Measurements from ENCODE around the gene GABRG3.

The GABRG3 gene

DNA sequence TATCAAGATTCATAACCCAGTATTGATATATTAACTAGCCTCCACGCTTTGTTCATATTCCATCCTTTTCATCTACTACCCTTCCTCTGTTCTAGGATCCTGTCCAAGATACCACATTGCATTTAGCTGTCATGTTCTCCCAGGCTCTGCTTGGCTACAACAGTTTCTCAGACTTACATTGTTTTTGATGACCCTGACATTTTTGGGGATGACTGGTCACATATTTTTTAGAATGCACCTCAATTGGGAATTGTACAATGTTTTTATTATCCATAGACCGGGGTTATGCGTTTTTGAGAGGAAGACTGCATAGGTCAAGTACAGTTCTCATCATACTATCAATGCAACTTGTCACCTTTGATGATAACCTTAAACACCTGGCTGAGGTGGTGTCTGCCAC is 421.2 kb downstream of the GABRG3 start:
- H3K36me3 ChIP-seq (ENCODE audit: insufficient read depth), result no peaks in the 10 kb centered on the region
- no peak overlapping the region for H3K4me3 ChIP-seq (IDR thresholded peaks at IDR 0.05; ENCODE audit: insufficient read depth, low read depth, low read length)
- H3K9ac ChIP-seq, result no peak overlapping the region
- no peaks in the 10 kb centered on the region for H3K4me1 ChIP-seq (ENCODE audit: low read depth, poor library complexity, severe bottlenecking)
- no peak overlapping the region for H3K4me2 ChIP-seq
- TF ChIP-seq, protein P1, sequence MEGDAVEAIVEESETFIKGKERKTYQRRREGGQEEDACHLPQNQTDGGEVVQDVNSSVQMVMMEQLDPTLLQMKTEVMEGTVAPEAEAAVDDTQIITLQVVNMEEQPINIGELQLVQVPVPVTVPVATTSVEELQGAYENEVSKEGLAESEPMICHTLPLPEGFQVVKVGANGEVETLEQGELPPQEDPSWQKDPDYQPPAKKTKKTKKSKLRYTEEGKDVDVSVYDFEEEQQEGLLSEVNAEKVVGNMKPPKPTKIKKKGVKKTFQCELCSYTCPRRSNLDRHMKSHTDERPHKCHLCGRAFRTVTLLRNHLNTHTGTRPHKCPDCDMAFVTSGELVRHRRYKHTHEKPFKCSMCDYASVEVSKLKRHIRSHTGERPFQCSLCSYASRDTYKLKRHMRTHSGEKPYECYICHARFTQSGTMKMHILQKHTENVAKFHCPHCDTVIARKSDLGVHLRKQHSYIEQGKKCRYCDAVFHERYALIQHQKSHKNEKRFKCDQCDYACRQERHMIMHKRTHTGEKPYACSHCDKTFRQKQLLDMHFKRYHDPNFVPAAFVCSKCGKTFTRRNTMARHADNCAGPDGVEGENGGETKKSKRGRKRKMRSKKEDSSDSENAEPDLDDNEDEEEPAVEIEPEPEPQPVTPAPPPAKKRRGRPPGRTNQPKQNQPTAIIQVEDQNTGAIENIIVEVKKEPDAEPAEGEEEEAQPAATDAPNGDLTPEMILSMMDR (conservative IDR thresholded peaks at IDR 0.05; ENCODE audit: low read depth, low read length), result no peak
- H2AFZ ChIP-seq (ENCODE audit: low read depth), result no peak overlapping the region
- H3K27me3 ChIP-seq (ENCODE audit: insufficient read depth, low read depth), result no peaks in the 10 kb centered on the region
- no peaks in the 10 kb centered on the region for H4K20me1 ChIP-seq (ENCODE audit: insufficient read depth)
- H3K27ac ChIP-seq, result no peak overlapping the region
- no peaks in the 10 kb centered on the region for H3K79me2 ChIP-seq (ENCODE audit: insufficient read depth, low read depth)

DNA sequence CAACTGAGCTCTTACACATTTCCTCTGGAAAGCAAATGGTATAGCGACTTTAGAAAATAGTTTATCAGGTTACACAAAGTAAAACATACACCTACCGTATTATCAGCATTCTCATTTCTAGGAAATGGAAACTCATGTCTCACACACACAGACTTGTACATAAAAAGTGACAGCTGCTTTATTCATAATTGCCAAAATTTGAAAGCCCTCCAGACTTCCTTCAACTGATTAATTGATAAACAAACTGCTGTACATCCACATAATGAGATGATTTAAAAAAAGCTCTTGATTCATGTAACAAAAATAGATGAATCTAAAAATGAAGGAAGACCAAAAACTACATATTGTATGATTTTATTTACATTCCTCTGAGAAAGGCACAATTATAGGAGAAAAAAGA is 425.5 kb downstream of the GABRG3 start:
- Histone ChIP-seq H3K27me3 (ENCODE audit: insufficient read depth, low read depth) (no peaks in the 10 kb centered on the region), H4K20me1 (ENCODE audit: insufficient read depth) (no peaks in the 10 kb centered on the region), H3K27ac (no peak overlapping the region), H2AFZ (ENCODE audit: low read depth) (no peak overlapping the region), H3K79me2 (ENCODE audit: insufficient read depth, low read depth) (no peaks in the 10 kb centered on the region), H3K36me3 (ENCODE audit: insufficient read depth) (no peaks in the 10 kb centered on the region), H3K4me1 (ENCODE audit: low read depth, poor library complexity, severe bottlenecking) (no peaks in the 10 kb centered on the region), H3K4me2 (no peak overlapping the region), H3K4me3 (IDR thresholded peaks at IDR 0.05; ENCODE audit: insufficient read depth, low read depth, low read length) (no peak overlapping the region), H3K9ac (no peak overlapping the region)
- TF ChIP-seq, protein P1 (conservative IDR thresholded peaks at IDR 0.05; ENCODE audit: low read depth, low read length), result no peak

DNA sequence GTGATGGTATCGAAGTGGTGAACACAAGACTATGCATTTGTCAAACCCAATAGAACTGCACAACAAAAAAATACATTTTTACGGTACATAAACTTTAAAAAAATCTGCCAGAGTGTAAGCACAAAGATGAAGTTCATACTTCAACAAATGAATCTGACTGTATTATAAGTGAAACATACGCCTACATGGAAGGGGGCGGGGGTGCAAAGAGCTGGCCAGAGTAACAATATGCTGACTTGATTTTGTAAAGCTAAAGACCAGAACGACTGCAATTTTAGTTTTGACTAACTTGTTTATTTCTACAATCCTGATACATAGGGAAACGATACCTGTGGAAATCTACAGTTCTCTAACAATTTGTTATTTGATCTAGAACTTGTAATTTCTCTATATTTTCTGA is 426.0 kb downstream of the GABRG3 start:
- no peaks in the 10 kb centered on the region for H4K20me1 ChIP-seq (ENCODE audit: insufficient read depth)
- H3K79me2 ChIP-seq (ENCODE audit: insufficient read depth, low read depth), result no peaks in the 10 kb centered on the region
- H2AFZ ChIP-seq (ENCODE audit: low read depth), result no peak overlapping the region
- no peaks in the 10 kb centered on the region for H3K36me3 ChIP-seq (ENCODE audit: insufficient read depth)
- H3K4me3 ChIP-seq (IDR thresholded peaks at IDR 0.05; ENCODE audit: insufficient read depth, low read depth, low read length), result no peak overlapping the region
- TF ChIP-seq, protein P1 (conservative IDR thresholded peaks at IDR 0.05; ENCODE audit: low read depth, low read length), result no peak
- no peaks in the 10 kb centered on the region for H3K4me1 ChIP-seq (ENCODE audit: low read depth, poor library complexity, severe bottlenecking)
- no peak overlapping the region for H3K27ac ChIP-seq
- H3K4me2 ChIP-seq, result no peak overlapping the region
- no peaks in the 10 kb centered on the region for H3K27me3 ChIP-seq (ENCODE audit: insufficient read depth, low read depth)
- H3K9ac ChIP-seq, result no peak overlapping the region

DNA sequence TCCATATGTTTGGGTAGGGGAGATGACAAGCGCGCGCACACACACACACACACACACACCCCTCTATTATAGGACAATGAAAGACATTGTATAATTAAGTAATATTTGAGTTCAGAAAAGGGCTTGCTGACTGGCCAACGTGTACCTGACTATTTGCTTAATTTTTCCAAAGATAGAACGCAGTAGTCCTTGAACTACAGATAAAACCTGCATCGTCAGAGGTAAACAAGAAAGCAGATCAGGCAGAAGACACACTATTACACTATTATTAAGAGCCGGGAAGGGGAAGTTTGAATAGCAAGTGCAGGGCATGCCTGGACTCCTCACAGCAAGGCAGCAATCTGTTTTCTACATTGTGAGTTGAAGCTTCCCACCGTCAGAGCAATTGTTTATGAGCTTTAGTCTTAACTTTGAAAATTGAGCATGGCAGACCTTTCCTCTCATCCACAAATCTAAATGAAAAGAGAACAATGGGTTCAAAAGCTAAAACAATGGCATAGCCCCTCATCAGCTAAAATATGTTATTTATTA is 427.7 kb downstream of the GABRG3 start:
- no peak overlapping the region for H3K27ac ChIP-seq
- H3K4me2 ChIP-seq, result no peak overlapping the region

More for the DNA sequence above, 427.7 kb downstream of the GABRG3 start:
- Histone ChIP-seq H3K4me1 (ENCODE audit: low read depth, poor library complexity, severe bottlenecking) (no peaks in the 10 kb centered on the region), H2AFZ (ENCODE audit: low read depth) (no peak overlapping the region), H3K27me3 (ENCODE audit: insufficient read depth, low read depth) (no peaks in the 10 kb centered on the region), H4K20me1 (ENCODE audit: insufficient read depth) (no peaks in the 10 kb centered on the region), H3K36me3 (ENCODE audit: insufficient read depth) (no peaks in the 10 kb centered on the region), H3K9ac (no peak overlapping the region), H3K4me3 (IDR thresholded peaks at IDR 0.05; ENCODE audit: insufficient read depth, low read depth, low read length) (no peak overlapping the region), H3K79me2 (ENCODE audit: insufficient read depth, low read depth) (no peaks in the 10 kb centered on the region)
- TF ChIP-seq, protein P1 (conservative IDR thresholded peaks at IDR 0.05; ENCODE audit: low read depth, low read length), result no peak

Measured in KMS-11 (cell line).